ENCODE measurements around the gene CD1E.

The CD1E gene

DNA sequence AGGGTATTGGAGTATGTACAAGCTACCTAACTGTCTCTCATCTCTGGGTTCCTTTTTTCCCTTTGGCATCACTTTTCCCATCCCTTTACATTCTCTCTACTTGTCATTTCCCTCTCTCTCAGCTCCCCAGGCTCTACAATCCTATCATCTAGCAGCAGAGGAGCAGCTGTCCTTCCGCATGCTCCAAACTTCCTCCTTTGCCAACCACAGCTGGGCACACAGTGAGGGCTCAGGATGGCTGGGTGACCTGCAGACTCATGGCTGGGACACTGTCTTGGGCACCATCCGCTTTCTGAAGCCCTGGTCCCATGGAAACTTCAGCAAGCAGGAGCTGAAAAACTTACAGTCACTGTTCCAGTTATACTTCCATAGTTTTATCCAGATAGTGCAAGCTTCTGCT, 561 bp downstream of the CD1E start:
- TF ChIP-seq MYC (IDR thresholded peaks at IDR 0.05; ENCODE audit: low read depth, low read length) (no peak), POLR2A (IDR thresholded peaks at IDR 0.05; ENCODE audit: extremely low read depth, insufficient read length) (no peak)
- TF ChIP-seq, protein P1, sequence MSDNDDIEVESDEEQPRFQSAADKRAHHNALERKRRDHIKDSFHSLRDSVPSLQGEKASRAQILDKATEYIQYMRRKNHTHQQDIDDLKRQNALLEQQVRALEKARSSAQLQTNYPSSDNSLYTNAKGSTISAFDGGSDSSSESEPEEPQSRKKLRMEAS (IDR thresholded peaks at IDR 0.05; ENCODE audit: low read depth, low read length), result no peak
- TF ChIP-seq, protein P2, sequence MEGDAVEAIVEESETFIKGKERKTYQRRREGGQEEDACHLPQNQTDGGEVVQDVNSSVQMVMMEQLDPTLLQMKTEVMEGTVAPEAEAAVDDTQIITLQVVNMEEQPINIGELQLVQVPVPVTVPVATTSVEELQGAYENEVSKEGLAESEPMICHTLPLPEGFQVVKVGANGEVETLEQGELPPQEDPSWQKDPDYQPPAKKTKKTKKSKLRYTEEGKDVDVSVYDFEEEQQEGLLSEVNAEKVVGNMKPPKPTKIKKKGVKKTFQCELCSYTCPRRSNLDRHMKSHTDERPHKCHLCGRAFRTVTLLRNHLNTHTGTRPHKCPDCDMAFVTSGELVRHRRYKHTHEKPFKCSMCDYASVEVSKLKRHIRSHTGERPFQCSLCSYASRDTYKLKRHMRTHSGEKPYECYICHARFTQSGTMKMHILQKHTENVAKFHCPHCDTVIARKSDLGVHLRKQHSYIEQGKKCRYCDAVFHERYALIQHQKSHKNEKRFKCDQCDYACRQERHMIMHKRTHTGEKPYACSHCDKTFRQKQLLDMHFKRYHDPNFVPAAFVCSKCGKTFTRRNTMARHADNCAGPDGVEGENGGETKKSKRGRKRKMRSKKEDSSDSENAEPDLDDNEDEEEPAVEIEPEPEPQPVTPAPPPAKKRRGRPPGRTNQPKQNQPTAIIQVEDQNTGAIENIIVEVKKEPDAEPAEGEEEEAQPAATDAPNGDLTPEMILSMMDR (IDR thresholded peaks at IDR 0.05; ENCODE audit: low read depth, low read length), result no peak
- DNase-seq (ENCODE audit: low read depth), result no peak
- H3K4me3 ChIP-seq (ENCODE audit: low read depth, low read length), result no peak overlapping the region

DNA sequence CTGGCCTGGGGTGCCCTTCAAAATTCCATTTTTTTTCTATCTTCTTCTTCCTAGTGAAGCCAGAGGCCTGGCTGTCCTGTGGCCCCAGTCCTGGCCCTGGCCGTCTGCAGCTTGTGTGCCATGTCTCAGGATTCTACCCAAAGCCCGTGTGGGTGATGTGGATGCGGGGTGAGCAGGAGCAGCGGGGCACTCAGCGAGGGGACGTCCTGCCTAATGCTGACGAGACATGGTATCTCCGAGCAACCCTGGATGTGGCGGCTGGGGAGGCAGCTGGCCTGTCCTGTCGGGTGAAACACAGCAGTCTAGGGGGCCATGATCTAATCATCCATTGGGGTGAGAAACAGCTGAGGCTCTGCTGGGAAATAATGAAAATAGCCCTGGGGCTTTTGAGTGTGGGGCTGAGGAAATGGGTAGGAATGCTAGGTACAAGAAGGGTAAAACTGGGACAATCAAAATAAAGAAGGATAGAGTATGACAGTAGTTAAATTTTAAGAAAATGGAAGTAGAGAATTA, 2.1 kb downstream of the CD1E start:
- DNase-seq (ENCODE audit: low read depth), result no peak
- no peak overlapping the region for H3K4me3 ChIP-seq (ENCODE audit: low read depth, low read length)
- TF ChIP-seq, protein P1 (IDR thresholded peaks at IDR 0.05; ENCODE audit: low read depth, low read length), result no peak
- TF ChIP-seq, protein P2 (IDR thresholded peaks at IDR 0.05; ENCODE audit: low read depth, low read length), result no peak
- TF ChIP-seq MYC (IDR thresholded peaks at IDR 0.05; ENCODE audit: low read depth, low read length) (no peak), POLR2A (IDR thresholded peaks at IDR 0.05; ENCODE audit: extremely low read depth, insufficient read length) (no peak)

DNA sequence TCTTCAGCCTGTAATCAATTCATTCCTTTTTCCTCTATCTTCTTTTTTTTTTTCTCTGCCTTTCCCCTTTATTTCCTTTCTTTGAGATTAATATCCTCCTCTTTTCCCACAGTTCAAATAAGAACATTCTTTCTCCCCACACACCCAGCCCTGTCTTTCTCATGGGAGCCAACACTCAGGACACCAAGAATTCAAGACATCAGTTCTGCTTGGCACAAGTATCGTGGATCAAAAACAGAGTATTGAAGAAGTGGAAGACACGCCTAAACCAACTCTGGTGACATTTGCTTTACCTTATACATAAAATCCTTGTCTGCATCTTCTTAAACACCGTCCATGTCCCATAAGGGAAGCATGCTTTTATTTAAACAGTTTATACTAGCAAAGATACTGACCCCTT, 2.9 kb downstream of the CD1E start:
- TF ChIP-seq, protein P1 (IDR thresholded peaks at IDR 0.05; ENCODE audit: low read depth, low read length), result no peak
- TF ChIP-seq, protein P2 (IDR thresholded peaks at IDR 0.05; ENCODE audit: low read depth, low read length), result no peak
- TF ChIP-seq MYC (IDR thresholded peaks at IDR 0.05; ENCODE audit: low read depth, low read length) (no peak), POLR2A (IDR thresholded peaks at IDR 0.05; ENCODE audit: extremely low read depth, insufficient read length) (no peak)
- no peak overlapping the region for H3K4me3 ChIP-seq (ENCODE audit: low read depth, low read length)
- DNase-seq (ENCODE audit: low read depth), result no peak

DNA sequence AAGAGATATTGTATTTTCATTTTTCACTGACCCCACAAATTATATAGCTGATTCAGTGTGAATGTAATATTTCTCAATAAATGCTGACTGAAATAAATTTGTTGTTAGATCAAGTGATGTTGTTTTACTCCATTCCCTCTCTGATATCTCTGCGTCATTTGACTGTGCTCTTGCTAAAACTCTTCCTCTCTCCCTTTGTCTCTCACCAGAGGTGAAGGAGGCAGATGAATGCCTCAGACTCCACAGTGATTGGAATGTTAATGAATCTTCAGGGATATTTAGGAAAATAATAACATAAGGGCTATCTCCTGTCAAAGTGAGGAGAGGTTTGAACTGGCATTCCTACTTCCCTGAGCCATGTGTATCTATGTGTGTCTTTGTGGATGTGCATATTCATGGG, 3.7 kb downstream of the CD1E start:
- no peak for TF ChIP-seq POLR2A (IDR thresholded peaks at IDR 0.05; ENCODE audit: extremely low read depth, insufficient read length)
- TF ChIP-seq, protein P2 (IDR thresholded peaks at IDR 0.05; ENCODE audit: low read depth, low read length), result no peak
- TF ChIP-seq MYC (IDR thresholded peaks at IDR 0.05; ENCODE audit: low read depth, low read length), result no peak
- H3K4me3 ChIP-seq (ENCODE audit: low read depth, low read length), result no peak overlapping the region
- DNase-seq (ENCODE audit: low read depth), result no peak

DNA sequence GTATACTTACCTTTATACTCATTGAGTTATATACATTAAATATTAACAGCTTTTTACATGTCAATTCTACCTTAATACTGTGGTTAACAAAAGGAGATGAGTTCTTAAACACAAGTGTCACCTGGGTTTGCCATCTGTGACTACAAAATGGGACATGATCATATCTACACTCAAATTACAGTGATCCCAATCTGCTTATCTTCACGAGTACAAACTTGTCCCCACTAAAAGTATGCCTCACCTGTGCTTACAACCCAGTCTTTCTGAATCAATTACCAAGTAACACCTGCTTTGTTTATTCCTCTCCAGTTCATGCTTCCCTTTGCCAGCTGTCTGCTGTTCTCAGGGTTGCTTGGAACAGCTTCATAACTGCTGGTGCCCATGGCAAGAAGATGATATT, 8.8 kb downstream of the CD1E start:
- TF ChIP-seq MYC (IDR thresholded peaks at IDR 0.05; ENCODE audit: low read depth, low read length) (no peak), POLR2A (IDR thresholded peaks at IDR 0.05; ENCODE audit: extremely low read depth, insufficient read length) (no peak)
- TF ChIP-seq, protein P1 (IDR thresholded peaks at IDR 0.05; ENCODE audit: low read depth, low read length), result no peak
- TF ChIP-seq, protein P2 (IDR thresholded peaks at IDR 0.05; ENCODE audit: low read depth, low read length), result no peak
- H3K4me3 ChIP-seq (ENCODE audit: low read depth, low read length), result no peak overlapping the region
- DNase-seq (ENCODE audit: low read depth), result no peak

DNA sequence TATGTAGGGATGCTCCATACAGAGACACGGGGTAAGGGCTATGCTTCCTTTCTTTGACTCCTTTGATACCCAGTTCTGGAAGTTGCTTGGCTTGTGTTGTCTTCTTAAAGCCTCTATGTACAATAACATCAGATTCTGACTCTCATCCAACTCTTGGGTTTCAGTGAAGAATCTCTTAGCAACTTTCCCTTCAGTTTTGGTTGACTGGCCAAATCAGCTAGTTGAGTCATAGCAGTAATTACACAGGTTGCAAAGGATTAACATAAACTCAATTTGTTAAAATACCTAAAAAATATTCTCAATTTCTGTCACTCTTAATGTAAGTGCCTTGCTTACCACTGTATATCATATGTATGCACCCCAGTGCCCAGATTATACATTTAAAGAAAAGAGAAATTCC, 9.2 kb downstream of the CD1E start:
- TF ChIP-seq MYC (IDR thresholded peaks at IDR 0.05; ENCODE audit: low read depth, low read length), result no peak
- TF ChIP-seq POLR2A (IDR thresholded peaks at IDR 0.05; ENCODE audit: extremely low read depth, insufficient read length), result no peak
- TF ChIP-seq, protein P2 (IDR thresholded peaks at IDR 0.05; ENCODE audit: low read depth, low read length), result no peak
- TF ChIP-seq, protein P1 (IDR thresholded peaks at IDR 0.05; ENCODE audit: low read depth, low read length), result no peak
- DNase-seq (ENCODE audit: low read depth), result no peak
- H3K4me3 ChIP-seq (ENCODE audit: low read depth, low read length), result no peak overlapping the region

All from NB4 (cell line).